TTC549 (cell line): Measurements from ENCODE around the gene FPGT.
"Not testable (repeated sequence)": the region's sequence is repeated elsewhere in the genome, so short reads cannot be mapped to it uniquely, and the experiment has no call there.

Experiments used
- FAIRE-seq: peaks from 2 replicates; lab custom pipeline; 2012; peaks lifted over from hg19 to GRCh38; lab: Jason Lieb, UNC

Gene FPGT

DNA sequence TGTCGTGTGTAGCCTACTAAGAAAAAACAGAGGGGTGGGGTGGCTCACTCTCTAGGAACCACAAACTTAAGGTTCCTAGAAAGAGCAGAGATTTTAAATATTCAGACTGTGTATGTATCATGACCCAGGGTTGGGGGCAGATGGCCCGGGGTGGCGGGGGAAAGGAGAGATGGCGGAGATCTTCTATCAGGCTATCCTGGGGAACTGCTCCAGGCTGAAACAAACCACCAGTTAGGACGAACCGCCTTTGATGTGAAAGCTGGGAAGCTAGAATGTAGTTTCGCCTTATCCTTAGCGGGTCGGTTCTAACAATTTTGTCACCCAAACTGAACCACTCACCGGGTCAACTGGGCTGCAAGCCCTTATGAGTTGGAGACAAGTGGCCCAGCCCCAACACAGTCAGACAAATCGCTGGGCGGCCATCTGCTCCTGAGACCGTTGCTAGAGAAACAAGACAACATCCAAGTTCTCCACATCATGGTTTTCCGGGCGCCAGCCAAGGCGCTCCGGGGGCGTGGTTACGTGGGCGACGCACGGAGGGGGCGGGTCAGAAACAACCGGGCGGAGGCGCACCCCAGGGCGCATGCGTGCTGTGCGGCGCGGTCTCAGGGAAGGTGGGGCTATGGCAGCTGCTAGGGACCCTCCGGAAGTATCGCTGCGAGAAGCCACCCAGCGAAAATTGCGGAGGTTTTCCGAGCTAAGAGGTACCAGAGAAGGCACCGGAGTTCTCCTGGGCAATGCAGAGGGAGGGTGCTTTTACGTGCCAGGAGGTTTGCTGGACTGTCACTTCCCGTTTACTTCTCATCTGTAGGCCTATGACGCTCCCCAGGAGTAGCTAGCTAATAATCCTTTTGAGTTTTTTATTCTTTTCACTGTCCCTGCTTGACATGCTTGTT, at the start of gene FPGT, which contains the start of gene LRRIQ3:
Gene FPGT (plus strand): TSS at position 586 of the 896 bp plus-strand sequence. CDS start 37 bp downstream, at position 623.
Gene LRRIQ3 (minus strand): TSS at position 520 of the 896 bp plus-strand sequence. CDS start 14,492 bp downstream, outside the sequence.
- FAIRE-seq: peak; percentile 81

DNA sequence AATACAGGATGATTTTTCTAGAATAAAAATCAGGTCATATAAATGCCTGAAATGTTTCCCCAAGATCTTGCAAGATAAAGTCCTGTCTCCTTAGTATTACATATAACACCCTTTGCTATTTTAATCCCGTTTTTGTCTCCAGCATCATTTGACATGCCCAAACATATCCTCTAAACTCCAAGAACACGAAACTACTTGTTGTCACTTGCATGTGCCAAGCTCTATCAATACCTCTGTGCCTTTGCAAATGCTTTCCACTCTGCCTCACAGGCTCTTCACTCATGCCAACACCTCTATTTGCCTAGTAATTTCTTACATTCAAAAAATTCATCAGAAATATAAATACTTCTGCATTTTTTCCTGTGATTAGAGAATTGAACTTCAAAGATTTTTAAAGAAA, 38.0 kb upstream of the FPGT start:
- no peak for FAIRE-seq

DNA sequence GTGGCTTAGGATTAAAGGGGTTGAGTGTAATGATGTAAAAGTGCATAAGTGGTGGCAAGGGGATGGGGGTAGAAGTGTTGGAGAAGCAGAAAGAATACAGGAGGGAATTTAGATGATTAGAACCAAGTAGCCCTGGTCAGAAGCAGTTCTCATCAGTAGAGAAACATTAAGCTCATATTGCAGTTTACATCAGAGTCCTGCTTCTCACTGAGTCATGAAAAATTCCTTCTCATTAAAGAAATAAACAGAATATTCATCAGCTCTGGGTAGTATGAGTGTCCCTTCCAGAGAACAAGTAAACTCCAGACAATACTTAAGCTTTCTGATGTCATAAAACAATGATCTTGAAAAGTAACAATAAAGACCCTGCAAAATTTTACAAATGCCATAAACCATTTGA, 36.5 kb upstream of the FPGT start:
- FAIRE-seq: no peak

DNA sequence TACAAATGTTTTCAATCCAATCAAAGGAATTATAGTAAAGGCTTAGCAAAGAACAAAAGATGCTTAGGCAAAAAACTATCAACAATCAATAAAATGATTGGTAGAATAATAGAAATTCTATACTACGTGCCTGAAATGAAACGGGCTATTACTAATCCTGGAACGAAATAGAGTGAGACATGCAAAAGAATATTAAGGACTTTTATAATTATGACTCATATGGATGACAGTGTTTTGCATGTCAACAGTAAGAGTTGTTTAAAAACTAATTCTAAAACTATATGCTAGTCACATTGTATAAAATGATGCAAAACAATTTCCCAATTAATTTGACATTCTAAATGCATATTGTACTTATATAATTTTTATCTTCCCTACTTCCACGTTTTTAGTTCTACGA, 35.7 kb upstream of the FPGT start:
- FAIRE-seq: no peak

DNA sequence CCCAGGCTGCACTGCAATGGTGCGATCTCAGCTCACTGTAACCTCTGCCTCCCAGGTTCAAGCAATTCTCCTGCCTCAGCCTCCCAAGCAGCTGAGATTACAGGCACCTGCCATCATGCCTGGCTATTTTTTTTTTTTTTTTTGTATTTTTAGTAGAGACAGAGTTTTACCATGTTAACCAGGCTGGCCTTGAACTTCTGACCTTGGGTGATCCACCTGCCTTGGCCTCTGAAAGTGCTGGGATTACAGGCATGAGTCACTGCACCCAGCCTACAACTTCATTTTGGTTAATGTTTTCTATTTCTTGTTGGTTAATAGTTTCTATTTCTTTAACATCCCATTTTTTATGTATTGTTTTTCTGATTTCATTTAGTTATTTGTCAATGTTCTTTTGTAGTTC, 23.6 kb upstream of the FPGT start:
- FAIRE-seq: not testable (repeated sequence)

DNA sequence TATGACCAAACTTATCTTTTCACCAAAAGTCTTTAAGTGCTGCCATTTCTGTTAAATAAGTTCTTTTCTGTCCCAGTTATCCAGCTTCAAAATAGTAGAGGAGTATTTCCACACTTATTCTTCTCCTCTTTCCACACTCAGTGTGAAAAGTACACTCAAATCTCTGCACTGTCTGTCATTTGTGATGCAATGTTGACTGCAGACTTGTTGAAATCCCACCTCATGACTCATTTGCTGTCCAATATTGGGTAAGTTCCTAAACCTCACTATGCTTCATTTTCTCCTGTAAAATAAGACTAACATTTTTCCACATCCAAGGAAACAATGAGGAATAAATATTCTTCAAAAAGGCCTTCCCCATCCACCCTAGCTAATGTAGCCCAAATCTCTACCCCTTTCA, 17.6 kb upstream of the FPGT start:
- FAIRE-seq: no peak

DNA sequence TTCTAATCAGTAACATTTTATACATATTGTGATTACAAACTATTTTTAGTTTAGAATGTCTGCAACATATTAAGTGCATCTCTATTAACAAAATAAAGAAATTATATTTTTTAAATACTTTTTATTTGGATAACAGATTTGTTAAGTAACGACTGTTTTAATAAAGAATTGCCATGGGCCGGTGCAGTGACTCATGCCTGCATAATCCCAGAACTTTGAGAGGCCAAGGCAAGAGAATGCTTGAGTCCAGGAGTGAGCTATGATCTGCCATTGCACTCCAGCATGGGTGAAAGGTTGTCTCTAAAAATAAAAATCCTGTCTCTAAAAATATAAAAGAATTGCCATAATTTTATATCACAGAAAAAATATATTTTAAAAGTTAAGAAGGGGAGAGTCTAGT, 4.1 kb upstream of the FPGT start:
- no peak for FAIRE-seq

DNA sequence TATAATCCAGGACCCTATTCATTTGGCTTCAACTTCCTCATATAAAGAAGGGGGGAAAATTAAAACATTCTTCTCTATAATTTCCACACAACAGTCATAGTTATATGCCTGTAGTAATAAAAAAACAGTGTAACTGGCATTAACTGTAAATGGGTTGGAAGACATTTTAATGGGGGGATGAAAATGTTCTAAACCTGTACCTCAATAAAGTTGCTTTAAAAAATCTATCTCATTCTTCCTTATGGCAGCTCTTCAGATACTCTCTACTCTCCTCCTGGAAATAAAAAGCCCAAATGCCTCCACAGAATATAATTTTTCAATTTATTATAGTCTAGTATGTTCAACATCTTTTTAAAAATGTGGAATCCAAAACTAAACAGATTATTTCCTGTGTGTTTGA, 2.7 kb upstream of the FPGT start:
- no peak for FAIRE-seq

DNA sequence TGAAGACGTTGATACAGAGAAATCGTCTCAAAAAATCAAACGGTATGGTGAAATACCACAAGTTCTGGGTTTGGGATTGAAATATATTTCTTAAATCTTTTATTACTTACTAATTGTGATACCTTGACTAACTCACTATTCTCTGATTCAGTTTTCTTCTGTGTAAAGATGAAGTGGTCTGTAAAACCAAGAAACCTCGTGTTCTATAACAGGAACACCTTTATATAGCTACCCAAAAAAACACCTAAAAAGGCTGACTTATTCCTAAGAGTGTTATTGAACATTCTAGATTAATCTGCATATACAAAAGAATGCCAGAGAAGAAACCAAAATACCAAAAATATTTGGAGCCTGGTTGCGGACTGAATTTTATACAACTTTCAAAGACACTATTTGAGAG, 787 bp upstream of the FPGT start:
- no peak for FAIRE-seq

DNA sequence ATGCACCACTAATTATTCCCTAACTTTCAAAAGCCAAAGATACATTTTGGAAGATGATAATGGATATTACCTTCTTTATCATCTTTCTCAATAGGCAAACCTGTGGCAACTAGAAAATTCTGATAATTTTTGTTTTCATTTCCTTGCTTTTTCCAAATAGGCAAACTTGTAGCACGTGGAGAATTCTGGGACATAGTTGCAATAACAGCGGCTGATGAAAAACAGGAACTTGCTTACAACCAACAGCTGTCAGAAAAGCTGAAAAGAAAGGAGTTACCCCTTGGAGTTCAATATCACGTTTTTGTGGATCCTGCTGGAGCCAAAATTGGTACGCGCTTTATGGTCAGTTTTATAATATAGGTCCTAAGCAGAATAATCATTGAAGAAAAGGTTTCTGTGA, 1.5 kb downstream of the FPGT start:
- no peak for FAIRE-seq

DNA sequence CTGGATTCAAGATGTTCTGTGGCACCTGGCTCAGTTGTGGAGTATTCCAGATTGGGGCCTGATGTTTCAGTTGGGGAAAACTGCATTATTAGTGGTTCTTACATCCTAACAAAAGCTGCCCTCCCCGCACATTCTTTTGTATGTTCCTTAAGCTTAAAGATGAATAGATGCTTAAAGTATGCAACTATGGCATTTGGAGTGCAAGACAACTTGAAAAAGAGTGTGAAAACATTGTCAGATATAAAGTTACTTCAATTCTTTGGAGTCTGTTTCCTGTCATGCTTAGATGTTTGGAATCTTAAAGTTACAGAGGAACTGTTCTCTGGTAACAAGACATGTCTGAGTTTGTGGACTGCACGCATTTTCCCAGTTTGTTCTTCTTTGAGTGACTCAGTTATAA, 7.2 kb downstream of the FPGT start:
- no peak for FAIRE-seq

DNA sequence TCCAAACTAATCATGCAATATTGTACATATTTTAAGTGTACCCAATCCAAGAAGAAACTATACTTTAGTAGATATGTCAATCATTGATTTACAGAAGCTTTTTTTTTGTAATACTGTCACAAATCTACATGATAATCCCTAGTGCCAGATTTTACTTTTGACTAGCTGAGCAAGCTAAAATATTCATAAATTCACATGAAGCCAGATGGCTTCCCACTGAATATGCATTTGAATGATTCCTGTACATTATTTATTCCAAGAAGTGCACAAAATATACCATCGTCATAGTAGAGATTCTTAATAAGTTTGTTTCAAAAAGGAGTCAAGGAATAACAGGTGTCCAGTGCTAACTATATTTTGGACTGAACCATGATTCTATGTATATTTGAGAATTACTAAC, 17.2 kb downstream of the FPGT start:
- no peak for FAIRE-seq

DNA sequence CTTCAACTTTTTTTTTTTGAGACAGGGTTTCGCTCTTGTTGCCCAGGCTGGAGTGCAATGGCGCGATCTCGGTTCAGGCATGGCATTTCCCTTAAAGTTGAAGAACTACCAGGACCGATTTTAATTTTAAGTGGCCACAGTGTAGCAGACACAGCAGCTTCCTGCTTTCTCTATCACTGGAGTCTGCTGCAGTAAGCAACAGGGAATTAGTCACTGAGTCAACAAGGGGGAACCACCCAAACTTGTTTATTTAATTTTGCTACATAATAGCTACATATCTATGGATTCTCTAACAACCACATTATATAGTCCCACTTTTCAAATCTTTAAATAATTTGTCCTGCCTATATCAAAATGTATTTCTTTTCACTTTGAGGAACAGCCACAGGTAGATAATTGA, 24.7 kb downstream of the FPGT start:
- FAIRE-seq: no peak

DNA sequence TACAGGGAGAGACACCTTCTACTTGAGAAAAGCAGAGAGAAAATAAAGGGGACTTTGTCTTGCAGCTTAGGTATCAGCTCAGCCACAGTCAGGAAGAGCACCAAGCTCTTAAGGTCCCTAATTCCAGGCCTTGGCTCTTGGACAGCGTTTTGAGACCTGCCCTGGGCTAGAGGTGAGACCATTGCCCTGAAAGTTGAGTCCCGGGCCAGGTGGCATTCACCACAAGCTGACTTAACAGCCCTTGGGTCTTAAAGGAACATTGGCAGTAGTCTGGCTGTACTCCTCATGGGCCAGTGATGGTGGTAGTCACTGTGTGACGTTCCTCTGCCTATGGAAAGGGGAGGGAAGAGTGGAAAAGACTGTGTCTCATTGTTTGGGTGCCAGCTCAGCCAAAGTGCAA, 25.4 kb downstream of the FPGT start:
- no peak for FAIRE-seq

DNA sequence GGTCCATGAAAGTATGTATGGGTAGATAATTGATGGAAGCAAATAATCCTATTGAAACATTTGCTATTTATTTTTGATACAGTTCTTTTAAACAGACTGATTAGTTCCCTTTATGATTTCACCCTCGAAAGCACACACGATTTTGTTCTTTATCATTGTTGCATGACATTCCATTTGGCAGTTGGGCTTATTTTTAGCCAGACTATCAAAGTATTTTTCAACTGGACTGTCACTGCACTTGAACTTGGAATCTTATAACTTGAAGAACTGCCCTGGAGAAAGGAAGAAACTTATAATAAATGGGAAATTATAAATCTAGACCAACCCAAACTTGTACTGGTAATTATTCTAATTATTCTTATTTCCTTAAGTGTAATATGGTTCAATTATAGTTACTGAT, 37.1 kb downstream of the FPGT start, which contains the start of gene TNNI3K:
Gene TNNI3K (plus strand): TSS at position 235 of the 400 bp plus-strand sequence. CDS start 65 bp downstream, at position 300.
- FAIRE-seq: no peak

DNA sequence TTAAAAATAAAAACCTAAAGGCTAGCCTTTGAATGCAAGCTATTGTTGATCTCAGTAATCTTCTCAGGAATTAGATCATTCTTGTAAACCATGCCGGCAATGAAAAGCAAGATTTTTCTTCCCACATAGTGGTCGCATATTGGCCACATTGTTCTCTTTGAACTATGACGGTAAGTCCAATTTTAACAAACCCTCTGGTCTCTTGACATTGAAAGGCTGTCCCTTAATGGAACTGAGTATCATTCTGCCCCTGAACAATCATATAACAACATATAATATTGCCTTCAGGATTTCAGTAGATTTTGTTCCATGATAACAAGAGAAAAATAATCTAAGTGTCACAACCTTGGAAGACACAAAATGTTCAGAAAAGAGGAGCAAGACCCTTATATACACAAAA, 38.4 kb downstream of the FPGT start:
- FAIRE-seq: no peak

DNA sequence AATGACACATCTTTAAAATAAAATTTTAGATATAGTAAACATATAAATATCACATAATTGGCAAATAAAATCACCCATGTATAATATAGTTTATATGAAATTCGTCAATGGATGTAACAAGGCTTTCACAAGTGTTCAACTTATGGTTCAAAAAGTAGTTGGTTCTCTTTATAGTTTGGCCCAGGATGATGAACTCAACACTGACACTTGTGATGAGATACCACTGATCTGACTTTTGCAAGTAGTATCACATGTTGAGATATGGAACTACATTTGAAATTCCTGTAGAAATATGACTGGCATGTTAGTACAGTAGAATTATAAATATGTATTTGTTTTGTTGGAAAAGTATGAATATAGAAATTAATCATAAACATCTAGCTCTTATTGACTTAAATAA, 39.0 kb downstream of the FPGT start:
- FAIRE-seq: no peak

DNA sequence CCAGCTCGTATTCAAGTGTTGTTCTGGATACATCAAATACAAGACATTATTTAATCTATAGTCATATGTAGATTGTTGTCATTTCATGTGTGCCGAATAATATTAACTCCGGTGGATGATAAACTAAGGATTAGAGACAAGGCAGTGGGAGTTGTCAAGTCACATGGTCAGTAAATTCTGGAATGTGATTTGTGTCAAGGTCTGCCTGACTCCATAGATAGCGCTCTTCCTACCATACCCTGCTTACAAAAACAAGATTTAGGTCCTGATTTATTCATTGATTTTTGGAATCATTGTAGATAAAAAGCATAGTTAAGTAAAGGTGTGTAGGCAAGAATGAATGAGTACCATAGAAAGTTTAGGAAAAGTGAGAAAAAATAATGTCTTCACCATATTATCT, 39.7 kb downstream of the FPGT start:
- no peak for FAIRE-seq

DNA sequence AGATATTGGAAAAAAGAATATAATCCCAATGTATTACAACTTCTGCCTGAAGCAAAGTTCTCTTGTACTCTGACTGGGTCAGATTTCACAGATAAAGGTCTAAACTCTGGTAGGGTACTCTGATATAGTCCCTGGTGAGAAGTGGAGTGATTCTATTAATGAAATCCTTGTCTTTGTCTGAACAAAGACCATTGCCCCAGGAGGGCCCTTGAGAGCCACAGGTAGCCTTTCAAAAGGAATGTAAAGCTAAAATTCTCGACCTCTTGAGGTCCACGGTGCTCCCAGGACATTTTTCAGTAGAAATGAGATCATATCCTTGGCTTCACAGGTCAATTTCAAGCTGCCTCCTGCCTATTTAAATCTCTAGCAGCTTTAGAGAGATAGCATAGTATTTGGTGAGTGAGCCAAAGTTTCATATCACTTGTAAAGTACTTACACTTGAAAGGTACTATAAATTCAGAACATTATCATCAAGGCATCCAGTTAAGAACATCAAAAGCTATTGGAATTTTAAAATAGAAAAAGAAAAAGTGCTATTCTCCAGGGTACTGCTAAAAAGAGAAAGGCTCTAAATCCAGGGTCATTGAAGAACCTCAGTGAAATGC, 47.2 kb downstream of the FPGT start:
- FAIRE-seq: no peak

DNA sequence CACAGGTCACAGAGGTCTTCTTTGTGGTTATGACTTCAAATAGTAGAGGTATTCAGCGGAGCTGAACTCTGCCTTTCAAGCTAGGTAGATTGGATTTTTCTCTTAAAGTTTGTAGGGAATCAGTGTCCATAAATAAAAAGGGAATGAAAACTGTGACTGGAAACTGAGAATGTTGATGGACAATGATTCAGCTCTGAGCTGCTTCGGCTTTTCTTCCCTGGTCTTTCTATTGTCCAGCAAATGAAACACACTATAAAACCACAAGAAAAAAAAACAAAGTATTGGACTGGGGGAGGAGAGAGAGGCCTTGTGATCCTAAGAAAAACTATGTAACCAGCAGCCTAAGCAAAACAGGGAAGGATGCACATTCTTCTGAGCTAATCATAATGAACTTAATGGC, 48.3 kb downstream of the FPGT start:
- no peak for FAIRE-seq

DNA sequence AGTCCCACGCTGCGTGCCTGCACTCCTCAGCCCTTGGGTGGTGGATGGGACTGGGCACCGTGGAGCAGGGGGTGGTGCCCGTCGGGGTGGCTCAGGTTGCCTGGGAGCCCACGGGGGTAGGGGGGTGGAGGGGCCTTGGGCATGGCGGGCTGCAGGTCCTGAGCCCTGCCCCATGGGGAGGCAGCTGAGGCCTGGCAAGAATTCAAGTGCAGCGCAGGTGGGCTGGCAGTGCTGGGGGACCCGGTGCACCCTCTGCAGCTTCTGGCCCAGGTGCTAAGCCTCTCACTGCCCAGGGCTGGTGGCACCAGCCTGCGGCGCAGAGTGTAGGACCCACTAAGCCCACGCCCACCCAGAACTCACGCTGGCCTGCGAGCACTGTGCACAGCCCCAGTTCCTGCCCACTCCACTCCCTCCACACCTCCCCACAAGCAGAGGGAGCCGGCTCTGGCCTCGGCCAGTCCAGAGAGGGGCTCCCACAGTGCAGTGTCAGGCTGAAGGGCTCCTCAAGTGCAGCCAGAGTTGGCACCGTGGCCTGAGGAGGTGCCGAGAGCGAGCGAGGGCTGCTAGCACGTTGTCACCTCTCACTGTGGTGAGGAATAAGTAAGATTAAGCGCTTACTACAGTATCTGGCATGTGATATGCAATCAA, 50.0 kb downstream of the FPGT start:
- no peak for FAIRE-seq

DNA sequence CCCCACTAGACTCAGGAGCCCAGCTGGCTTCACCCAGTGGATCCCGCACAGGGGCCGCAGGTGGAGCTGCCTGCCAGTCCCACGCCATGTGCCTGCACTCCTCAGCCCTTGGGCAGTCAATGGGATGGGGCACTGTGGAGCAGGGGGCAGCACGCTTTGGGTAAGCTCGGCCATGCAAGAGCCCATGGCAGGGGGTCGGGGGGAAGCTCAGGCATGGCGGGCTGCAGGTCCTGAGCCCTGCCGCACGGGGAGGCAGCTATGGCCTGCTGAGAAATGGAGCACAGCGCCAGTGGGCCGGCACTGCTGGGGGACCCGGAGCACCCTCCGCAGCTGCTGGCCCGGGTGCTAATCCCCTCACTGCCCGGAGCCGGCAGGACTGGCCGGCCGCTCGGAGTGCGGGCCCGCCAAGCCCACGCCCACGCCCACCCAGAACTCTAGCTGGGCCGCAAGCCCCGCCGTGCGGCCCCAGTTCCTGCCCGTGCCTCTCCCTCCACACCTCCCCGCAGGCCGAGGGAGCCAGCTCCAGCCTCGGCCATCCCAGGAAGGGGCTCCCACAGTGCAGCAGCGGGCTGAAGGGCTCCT, 55.3 kb downstream of the FPGT start:
- FAIRE-seq: not testable (repeated sequence)
